ENCODE data around the gene SLCO4A1.

The SLCO4A1 gene

GRCh38 chr20:62714006-62714405, 71.7 kb downstream of the SLCO4A1 start:
- no peak overlapping the region for H3K27ac ChIP-seq
- no peak overlapping the region for H3K4me3 ChIP-seq (ENCODE audit: low read depth, low read length)
- no peak overlapping the region for H3K4me2 ChIP-seq (ENCODE audit: low read length)
- TF ChIP-seq CTCF (IDR thresholded peaks at IDR 0.05), result no peak
- H3K27me3 ChIP-seq (ENCODE audit: control insufficient read depth, insufficient read depth, low read length), result no peaks in the 10 kb centered on the region
- H3K9me3 ChIP-seq (ENCODE audit: control insufficient read depth, low read length), result no peaks in the 10 kb centered on the region
- H3K79me2 ChIP-seq, result no peaks in the 10 kb centered on the region
- H3K36me3 ChIP-seq (ENCODE audit: control insufficient read depth, insufficient read depth, low read length), result no peaks in the 10 kb centered on the region
- no peak overlapping the region for H2AFZ ChIP-seq
- no peak overlapping the region for H3K9ac ChIP-seq
- no peaks in the 10 kb centered on the region for H3K4me1 ChIP-seq

GRCh38 chr20:62714799-62715198, 72.5 kb downstream of the SLCO4A1 start:
- Histone ChIP-seq H3K79me2 (no peaks in the 10 kb centered on the region), H3K4me1 (no peaks in the 10 kb centered on the region), H3K27ac (no peak overlapping the region), H3K4me3 (ENCODE audit: low read depth, low read length) (no peak overlapping the region), H3K9ac (no peak overlapping the region), H3K9me3 (ENCODE audit: control insufficient read depth, low read length) (no peaks in the 10 kb centered on the region), H3K36me3 (ENCODE audit: control insufficient read depth, insufficient read depth, low read length) (no peaks in the 10 kb centered on the region), H2AFZ (no peak overlapping the region), H3K27me3 (ENCODE audit: control insufficient read depth, insufficient read depth, low read length) (no peaks in the 10 kb centered on the region), H3K4me2 (ENCODE audit: low read length) (no peak overlapping the region)
- no peak for TF ChIP-seq CTCF (IDR thresholded peaks at IDR 0.05)

GRCh38 chr20:62715201-62715600, 72.9 kb downstream of the SLCO4A1 start:
- H3K27ac ChIP-seq, result no peak overlapping the region

GRCh38 chr20:62716198-62716940, 74.1 kb downstream of the SLCO4A1 start:
- no peak overlapping the region for H3K4me3 ChIP-seq (ENCODE audit: low read depth, low read length)
- TF ChIP-seq CTCF (IDR thresholded peaks at IDR 0.05), result no peak
- no peak overlapping the region for H3K9ac ChIP-seq
- no peaks in the 10 kb centered on the region for H3K27me3 ChIP-seq (ENCODE audit: control insufficient read depth, insufficient read depth, low read length)
- no peak overlapping the region for H2AFZ ChIP-seq
- no peak overlapping the region for H3K27ac ChIP-seq
- no peak overlapping the region for H3K4me2 ChIP-seq (ENCODE audit: low read length)
- H3K36me3 ChIP-seq (ENCODE audit: control insufficient read depth, insufficient read depth, low read length), result no peaks in the 10 kb centered on the region
- no peaks in the 10 kb centered on the region for H3K9me3 ChIP-seq (ENCODE audit: control insufficient read depth, low read length)
- H3K4me1 ChIP-seq, result no peaks in the 10 kb centered on the region
- H3K79me2 ChIP-seq, result no peaks in the 10 kb centered on the region

More at GRCh38 chr20:62715201-62715600, 72.9 kb downstream of the SLCO4A1 start:
- H3K4me2 ChIP-seq (ENCODE audit: low read length), result no peak overlapping the region
- H2AFZ ChIP-seq, result no peak overlapping the region
- TF ChIP-seq CTCF (IDR thresholded peaks at IDR 0.05), result no peak
- no peak overlapping the region for H3K9ac ChIP-seq
- H3K79me2 ChIP-seq, result no peaks in the 10 kb centered on the region
- no peaks in the 10 kb centered on the region for H3K27me3 ChIP-seq (ENCODE audit: control insufficient read depth, insufficient read depth, low read length)
- H3K4me1 ChIP-seq, result no peaks in the 10 kb centered on the region
- H3K4me3 ChIP-seq (ENCODE audit: low read depth, low read length), result no peak overlapping the region
- H3K9me3 ChIP-seq (ENCODE audit: control insufficient read depth, low read length), result no peaks in the 10 kb centered on the region
- no peaks in the 10 kb centered on the region for H3K36me3 ChIP-seq (ENCODE audit: control insufficient read depth, insufficient read depth, low read length)

GRCh38 chr20:62716941-62717310, 74.6 kb downstream of the SLCO4A1 start:
- H3K4me1 ChIP-seq, result no peaks in the 10 kb centered on the region
- no peaks in the 10 kb centered on the region for H3K36me3 ChIP-seq (ENCODE audit: control insufficient read depth, insufficient read depth, low read length)

More at GRCh38 chr20:62716941-62717310, 74.6 kb downstream of the SLCO4A1 start:
- Histone ChIP-seq H3K79me2 (no peaks in the 10 kb centered on the region), H3K27me3 (ENCODE audit: control insufficient read depth, insufficient read depth, low read length) (no peaks in the 10 kb centered on the region), H3K27ac (no peak overlapping the region), H3K9me3 (ENCODE audit: control insufficient read depth, low read length) (no peaks in the 10 kb centered on the region), H3K4me3 (ENCODE audit: low read depth, low read length) (no peak overlapping the region), H2AFZ (no peak overlapping the region), H3K9ac (no peak overlapping the region), H3K4me2 (ENCODE audit: low read length) (no peak overlapping the region)
- no peak for TF ChIP-seq CTCF (IDR thresholded peaks at IDR 0.05)
